ENCODE data around the gene APLN.

The APLN gene

DNA sequence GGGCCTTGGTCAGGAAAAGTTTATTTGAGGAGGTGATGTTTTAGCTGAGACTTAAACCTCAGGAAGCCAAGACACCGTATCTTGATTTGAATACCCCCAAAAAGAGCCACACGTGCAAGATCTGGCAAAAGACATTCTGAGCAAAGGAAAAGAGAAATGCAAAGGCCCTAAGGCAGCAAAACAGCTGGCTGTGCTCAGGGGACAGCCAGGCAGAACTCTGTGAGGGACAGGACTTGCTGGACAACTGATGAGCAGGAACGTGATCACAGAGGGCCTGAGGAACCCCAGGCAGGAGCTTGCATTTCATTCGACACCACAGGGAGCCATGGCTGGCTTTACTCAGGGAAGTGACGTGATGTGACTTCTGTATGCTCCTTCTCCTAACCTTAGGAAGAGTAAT lies 58.7 kb downstream of the APLN start:
- no peak for DNase-seq (ENCODE audit: low spot score)
